ENCODE measurements around the gene SELENOT.

The SELENOT gene

DNA sequence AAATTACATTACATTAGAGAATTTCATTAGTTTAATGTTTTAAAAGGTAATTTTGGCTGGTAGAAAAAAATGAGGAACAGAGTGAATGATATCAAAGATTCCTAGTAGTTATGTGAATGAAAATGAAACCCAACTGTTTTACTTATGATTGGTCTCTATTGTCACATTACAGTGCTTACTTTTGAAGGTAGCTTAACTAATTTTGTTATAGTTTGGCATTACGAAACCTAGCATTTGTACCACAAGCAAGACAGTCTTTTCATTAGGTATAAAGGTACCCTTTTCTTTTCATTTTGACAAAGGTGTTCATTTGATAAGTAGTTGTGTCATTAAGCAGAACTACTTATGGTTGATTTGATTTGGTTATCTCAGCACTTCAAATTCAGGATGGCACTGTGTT lies 6.9 kb downstream of the SELENOT start:
- DNase-seq = no peak

DNA sequence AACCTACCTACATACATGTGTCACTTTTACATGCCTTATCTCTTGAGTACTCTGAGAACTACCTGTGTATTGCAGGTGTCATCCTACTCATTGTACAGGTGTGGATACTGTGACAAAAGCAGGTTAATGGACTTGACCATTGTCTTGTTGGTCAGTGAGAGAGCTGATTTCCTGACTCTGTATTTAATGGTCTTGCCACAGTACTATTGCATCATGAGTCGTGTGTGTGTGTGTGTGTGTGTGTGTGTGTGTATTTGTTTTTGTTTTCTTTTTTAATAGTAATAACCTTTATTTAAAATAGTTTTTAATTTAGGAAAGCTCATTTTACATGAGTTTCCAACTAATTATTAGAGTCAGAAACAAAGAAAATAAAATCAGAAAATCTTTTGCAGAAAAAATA lies 7.7 kb downstream of the SELENOT start:
- no peak for DNase-seq

DNA sequence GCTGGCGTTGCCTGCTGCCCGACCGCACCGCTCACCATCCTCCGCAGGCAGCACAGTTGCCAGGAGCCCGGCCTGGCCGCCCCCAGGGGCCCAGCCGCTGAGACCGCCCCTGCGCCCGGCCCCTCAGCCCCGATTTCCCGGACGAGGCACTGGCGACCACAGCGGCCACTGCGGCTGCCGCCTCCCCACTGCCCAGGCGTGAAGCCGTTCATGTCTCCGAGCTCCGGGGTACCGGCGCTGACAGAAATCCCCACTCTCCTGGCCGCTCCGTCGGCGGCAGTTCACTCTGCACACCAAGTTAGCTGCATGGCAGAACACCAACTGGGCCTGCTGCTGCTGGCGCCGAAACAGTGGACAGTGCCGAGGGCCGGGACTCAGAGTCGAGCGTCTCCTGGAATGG lies 8.5 kb downstream of the SELENOT start:
- no peak for DNase-seq

GRCh38 chr3:150612494-150612893 lies 9.4 kb downstream of the SELENOT start:
- no peak for DNase-seq

DNA sequence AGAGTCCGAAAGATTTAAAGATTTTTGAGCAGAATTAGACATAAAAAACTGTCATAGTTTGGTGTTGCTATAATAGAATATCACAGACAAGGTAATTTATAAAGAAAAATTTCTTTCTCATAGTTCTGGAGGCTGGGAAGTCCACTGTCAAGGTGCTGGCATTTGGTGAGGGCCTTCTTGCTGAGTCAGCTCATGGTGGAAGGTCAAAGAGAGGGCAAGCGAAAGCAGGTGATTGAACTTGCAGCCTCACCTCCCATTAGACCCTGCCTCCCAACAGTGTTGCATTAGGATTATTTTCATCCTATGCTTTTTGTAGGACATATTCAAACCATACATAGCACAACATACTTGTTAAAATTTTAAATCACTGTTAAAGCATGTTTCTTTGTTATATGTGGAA lies 9.9 kb downstream of the SELENOT start:
- DNase-seq = no peak

GRCh38 chr3:150613709-150614480 lies 10.8 kb downstream of the SELENOT start:
- no peak for DNase-seq

- DNase-seq = no peak
Observed at GRCh38 chr3:150620002-150620689, 17.0 kb downstream of the SELENOT start.

DNA sequence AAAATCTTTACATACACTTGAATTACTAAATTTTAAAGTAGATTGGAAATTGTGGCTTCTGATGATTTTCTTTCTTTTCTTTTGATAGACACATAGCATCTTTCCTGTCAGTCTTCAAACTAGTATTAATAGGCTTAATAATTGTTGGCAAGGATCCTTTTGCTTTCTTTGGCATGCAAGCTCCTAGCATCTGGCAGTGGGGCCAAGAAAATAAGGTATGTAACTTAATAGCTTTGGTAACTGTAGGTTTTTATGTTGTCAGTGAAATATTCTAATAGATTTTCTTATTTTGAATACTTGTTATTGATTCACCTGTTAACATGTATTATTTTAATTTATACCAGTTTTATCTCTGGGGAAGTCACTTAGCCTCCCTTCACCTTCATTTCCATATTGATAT lies 19.8 kb downstream of the SELENOT start:
- DNase-seq = peak; percentile 16

DNA sequence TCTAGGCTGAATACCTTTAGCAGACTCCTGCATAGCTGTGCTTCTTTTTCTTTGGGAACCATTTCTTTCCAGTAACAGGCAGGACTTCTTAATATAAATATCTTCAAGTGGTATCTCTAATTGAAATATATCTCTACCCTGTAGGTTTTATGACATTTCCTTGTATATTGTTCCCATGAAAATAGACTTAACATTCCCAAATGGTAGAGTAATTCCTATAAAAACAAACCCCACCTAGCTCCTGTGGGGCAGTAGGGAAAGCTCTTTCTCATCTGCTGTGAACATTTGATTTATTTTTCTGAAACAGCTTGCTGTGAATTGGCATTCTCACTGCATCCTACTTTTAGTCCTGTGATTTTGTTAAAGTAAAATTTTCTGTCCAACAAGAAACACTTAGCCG lies 20.8 kb downstream of the SELENOT start:
- no peak for DNase-seq

GRCh38 chr3:150626148-150626930 lies 23.2 kb downstream of the SELENOT start:
- no peak for DNase-seq

GRCh38 chr3:150627557-150627956 lies 24.4 kb downstream of the SELENOT start:
- no peak for DNase-seq

- DNase-seq = no peak
Observed at GRCh38 chr3:150631515-150632221, 28.5 kb downstream of the SELENOT start.

GRCh38 chr3:150635076-150635475 lies 32.0 kb downstream of the SELENOT start:
- no peak for DNase-seq

GRCh38 chr3:150635526-150635925 lies 32.4 kb downstream of the SELENOT start:
- no peak for DNase-seq

- no peak for DNase-seq
Observed at GRCh38 chr3:150636258-150636657, 33.1 kb downstream of the SELENOT start.

GRCh38 chr3:150639262-150639661 lies 36.1 kb downstream of the SELENOT start:
- no peak for DNase-seq

DNA sequence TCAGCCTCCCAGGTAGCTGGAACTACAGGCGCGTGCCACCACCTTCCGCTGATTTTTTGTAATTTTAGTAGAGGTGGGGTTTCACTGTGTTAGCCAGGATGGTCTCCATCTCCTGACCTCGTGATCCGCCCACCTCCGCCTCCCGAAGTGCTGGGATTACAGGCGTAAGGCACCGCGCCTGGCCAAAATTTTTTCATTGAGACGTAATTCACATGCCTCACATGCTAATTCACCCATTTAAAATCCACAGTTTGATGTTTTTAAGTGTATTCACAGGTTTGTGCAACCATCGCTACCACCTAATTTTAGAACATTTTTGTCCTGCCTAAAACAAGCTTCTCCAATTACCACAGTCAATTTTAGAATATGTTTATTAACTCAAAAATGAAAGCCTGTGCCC lies 37.1 kb downstream of the SELENOT start:
- no peak for DNase-seq

DNA sequence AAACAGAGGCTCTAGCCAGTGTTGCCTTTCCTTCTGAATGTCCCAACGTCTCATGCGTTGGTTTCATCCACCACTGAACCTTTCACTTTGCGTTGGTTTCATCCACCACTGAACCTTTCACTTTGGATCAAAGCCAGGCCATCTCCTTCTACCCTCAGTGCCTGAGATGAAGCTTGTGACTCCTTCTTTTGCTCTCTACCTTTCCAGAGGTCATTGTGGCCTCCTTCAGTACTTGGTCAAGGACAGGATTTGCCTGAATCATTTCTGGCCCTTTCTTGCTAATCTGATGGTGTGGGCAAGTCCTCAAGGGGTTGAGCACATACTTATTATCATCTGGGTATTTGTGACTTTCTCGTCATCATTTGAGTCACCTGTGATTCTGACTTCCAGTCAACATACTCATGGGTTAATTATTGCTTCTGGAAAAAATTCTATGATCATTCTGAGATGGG lies 50.0 kb downstream of the SELENOT start:
- DNase-seq = no peak

GRCh38 chr3:150656316-150656715 lies 53.2 kb downstream of the SELENOT start:
- no peak for DNase-seq

- no peak for DNase-seq
Observed at GRCh38 chr3:150662410-150663200, 59.5 kb downstream of the SELENOT start.

DNA sequence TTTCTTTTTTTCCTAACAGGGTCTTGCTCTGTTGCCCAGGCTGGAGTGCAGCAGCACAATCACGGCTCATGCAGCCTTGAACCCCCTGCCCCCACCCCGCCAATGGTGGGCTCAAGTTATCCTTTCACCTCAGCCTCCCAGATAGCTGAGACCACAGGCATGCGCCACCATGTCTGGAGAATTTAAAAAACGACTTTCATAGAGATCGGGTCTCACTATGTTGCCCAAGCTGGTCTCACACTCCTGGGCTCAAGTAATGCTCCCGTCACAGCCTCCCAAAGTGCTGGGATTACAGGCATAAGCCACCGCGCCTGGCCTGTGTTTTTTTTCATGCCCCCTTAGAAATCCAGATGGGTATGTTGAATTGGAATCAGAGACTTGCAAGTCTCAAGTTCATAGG lies 60.3 kb downstream of the SELENOT start:
- no peak for DNase-seq

DNA sequence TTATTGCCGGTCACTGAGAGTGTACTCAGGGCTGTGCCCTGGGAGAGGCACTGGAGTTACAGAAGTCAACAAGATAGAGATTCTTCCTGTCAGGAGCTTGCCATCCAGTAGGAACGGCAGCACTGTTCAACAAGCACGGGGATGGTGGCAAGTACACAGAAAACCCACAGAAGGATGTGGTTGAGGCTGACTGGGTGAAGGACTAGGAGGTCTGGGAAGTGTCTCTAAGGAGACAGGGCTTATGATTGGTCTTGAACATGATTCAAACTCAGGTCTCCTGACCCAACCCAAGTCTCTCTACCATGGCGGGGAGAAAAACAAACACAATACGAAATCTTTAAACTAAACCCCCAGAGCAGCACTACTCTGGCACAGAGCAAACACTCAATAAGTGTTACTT lies 63.0 kb downstream of the SELENOT start:
- no peak for DNase-seq

Data from NCI-H1105 treated with DMSO at 0.1 percent for 48 hours (cell line).